ENCODE results near the gene CCDC14.

DNA sequence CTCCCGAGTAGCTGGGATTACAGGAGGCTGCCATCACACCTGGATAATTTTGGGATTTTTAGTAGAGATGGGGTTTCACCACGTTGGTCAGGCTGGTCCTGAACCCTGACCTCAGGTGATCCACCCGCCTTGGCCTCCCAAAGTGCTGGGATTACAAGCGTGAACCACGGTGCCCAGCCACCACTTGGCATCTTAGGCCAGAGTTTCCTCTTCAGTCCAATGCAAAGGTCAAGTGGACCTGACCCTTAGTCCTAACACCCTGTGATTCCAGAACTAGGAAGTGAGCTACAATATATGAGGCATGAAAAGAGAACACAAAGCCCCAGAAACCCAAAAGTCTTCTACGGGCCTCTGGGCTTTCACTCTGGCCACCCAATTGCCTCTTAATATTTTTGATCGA, 82.2 kb downstream of the CCDC14 start:
- TF ChIP-seq, protein P1, sequence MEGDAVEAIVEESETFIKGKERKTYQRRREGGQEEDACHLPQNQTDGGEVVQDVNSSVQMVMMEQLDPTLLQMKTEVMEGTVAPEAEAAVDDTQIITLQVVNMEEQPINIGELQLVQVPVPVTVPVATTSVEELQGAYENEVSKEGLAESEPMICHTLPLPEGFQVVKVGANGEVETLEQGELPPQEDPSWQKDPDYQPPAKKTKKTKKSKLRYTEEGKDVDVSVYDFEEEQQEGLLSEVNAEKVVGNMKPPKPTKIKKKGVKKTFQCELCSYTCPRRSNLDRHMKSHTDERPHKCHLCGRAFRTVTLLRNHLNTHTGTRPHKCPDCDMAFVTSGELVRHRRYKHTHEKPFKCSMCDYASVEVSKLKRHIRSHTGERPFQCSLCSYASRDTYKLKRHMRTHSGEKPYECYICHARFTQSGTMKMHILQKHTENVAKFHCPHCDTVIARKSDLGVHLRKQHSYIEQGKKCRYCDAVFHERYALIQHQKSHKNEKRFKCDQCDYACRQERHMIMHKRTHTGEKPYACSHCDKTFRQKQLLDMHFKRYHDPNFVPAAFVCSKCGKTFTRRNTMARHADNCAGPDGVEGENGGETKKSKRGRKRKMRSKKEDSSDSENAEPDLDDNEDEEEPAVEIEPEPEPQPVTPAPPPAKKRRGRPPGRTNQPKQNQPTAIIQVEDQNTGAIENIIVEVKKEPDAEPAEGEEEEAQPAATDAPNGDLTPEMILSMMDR (IDR thresholded peaks at IDR 0.05): no peak
- no peak for TF ChIP-seq POLR2A (IDR thresholded peaks at IDR 0.05)

Measured in heart left ventricle (tissue), 13 donors.